NCI-H226 (cell line): ENCODE measurements around the gene THEM4.
A peak's percentile ranks its signal among the peaks of the same experiment; 100 is the strongest.
"Not testable (repeated sequence)": the region's sequence is repeated elsewhere in the genome, so short reads cannot be mapped to it uniquely, and the experiment has no call there.

Experiments
- DNase-seq: peaks from one replicate; pipeline ENCODE4 v3.0.0-alpha.2; 2015

THEM4 gene

DNA sequence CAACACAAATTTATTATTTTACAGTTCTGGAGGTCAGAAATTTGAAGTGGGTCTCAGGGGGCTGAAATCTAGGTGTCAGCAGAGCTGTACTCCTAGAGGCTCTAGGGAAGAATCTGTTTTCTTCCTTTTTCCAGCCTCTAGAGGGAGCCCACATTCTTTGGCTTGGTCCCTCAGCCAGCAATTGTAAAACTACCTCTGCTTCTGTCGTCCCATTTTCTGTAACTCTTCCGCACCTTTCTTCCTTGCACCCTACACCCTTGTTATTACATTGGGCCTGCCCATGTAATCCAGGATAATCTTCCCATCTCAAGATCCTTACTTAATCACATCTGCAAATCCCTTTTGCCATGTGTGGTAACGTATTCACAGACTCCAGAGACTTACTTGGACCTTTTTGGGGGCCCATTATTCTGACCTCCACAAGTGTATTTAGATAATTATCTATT lies 24.8 kb upstream of the THEM4 start:
- peak; percentile 47 for DNase-seq

DNA sequence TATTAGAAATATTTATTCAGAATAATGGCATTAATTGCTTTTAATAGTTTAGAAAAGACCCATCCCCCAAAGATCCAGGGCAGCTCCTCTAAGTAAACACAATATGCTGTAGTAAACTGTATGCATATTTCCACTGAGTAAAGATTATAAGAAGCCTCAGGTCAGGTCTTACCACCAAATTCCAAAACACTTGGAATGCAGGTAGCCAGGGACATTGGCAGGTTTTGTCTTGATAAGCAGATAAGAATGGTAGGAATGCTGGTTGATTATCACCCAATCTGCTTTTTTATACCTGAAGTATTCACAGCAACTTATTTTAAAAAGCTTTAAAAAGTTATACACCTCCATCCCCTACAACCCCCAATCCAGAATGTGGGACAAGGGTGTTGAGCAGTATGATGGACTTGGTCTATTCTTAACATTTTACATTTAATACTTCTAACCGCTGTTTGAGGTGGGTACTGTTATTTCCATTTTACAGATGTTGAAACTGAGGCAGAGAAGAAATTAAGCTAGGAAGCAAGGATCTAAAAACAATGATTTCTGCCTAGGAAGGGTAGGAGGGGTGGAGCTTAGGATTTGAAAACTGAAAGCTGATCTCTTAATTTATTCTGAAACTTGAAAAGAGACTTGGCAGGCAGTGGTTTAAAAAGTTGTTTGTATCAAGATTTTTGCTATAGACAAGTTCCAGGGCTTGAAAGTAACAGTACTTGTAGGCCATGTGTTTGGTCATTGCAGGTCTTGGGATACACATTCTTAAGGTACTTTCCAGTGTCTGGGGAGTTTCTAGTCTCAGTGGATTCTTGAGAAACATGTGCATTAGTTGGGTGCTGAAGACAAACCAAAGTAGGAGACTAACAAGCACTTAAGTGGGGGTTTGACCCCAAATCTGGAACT lies 15.6 kb upstream of the THEM4 start:
- no peak for DNase-seq

DNA sequence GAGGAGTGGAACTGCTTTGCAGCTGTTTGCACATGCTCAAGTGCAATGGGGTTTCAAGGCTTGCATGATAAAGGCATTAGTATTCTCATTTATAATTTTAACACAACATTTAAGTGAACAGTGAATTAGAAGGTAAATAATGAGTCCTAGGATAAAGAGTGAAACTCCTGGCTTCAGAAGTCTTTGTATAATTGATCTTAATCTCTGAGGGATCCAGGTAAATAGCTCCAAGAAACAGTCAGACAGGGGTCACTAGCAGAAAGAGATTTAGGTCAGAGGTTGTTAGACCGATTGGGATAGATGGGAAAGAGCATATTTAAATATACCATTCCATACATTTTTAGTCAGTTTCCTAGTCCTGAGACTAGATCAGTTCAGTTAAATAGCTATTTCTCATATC lies 14.1 kb upstream of the THEM4 start:
- no peak for DNase-seq

DNA sequence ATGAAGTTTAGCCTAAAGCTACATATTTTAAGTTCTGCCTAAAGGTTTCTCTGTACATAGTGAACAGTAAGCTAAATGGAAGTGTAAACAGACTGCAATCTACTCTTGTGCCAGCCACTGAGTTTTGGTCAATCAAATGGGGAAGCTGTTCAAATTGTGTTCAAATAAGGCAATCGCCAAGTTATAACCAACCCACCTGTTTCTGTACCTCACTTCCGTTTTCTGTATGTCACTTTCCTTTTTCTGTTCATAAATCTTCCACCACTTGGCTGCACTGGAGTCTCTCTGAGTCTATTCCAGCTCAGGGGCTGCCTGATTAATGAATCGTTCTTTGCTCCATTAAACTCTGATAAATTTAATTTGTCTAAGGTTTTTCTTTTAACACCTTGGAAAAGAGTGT lies 10.8 kb upstream of the THEM4 start:
- DNase-seq, result no peak

DNA sequence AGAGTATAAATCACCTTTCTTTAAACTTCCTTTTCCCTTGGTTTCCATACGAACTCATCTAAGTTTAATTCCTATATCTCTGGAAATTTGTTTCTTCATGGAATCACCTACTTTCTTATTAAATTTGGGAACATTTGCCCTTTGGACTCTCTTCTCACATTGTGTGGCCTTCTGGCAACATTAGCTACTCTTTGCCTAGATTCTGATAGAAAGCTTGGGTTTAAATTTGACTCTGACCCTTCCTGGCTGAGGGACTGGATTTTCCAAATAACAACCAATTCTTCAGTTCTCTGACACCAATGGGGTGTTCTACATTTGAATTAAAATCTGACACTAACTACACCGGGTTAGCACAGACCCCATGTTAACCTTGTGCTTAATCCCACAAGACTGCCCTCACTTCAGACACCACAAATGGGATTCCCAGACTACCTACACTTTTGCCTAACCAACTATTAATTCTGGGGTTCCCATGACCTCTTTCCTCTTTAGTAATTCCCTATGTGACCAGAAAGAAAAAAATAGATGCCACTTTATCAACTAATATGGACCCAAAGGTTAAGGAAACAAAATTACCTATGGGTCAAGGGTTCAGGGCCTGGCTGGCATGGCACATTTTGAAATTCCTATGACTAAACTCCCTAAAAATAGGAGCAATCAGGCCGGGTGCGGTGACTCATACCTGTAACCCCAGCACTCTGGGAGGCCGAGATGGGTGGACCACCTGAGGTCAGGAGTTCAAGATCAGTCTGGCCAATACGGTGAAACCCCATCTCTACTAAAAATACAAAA lies 9.7 kb upstream of the THEM4 start:
- no peak for DNase-seq

DNA sequence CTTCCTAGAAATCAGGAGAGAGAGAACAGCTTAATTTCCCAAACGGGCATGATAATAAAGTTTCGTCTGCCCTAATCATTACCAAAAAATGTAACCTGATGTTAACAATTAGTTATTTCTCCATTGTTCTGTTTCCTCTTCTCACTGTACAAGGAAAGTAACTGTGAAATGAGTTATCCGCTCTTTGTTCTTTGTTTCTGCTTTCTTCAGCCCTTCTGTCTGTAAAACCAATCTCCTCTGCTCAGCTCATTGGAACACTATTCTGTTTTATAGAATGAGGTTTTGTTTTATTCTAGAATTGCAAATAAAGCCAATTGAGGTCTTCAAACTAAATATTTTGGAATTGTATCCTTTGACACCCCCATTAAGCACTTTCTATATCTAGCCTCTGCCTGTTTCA lies 8.8 kb upstream of the THEM4 start:
- no peak for DNase-seq

DNA sequence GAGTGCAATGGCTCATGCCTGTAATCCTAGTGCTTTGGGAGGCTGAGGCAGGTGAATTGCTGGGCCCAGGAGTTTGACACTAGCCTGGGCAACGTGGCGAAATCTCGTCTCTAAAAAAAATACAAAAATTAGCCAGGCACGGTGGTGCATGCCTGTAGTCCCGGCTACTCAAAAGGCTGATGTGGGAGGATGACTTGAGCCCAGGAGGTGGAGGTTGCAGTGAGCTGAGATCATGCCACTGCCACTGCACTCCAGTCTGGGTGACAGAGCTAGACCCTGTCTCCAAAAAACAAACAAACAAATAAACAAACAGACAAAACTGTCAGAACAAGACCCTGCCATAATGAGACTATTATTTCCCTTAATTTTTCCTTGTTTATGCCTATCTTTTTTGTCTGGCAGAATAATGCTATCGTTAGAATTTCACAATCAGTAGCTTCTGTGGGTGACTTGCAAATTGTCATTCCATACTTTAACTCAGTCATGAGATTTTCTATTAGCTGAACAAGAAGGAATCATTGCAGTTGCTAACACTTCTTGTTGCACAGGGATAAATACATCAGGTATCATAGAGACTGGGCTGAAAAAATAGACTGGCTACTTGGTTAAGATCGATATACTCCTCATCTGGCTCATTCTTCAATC lies 7.5 kb upstream of the THEM4 start:
- DNase-seq, result no peak

DNA sequence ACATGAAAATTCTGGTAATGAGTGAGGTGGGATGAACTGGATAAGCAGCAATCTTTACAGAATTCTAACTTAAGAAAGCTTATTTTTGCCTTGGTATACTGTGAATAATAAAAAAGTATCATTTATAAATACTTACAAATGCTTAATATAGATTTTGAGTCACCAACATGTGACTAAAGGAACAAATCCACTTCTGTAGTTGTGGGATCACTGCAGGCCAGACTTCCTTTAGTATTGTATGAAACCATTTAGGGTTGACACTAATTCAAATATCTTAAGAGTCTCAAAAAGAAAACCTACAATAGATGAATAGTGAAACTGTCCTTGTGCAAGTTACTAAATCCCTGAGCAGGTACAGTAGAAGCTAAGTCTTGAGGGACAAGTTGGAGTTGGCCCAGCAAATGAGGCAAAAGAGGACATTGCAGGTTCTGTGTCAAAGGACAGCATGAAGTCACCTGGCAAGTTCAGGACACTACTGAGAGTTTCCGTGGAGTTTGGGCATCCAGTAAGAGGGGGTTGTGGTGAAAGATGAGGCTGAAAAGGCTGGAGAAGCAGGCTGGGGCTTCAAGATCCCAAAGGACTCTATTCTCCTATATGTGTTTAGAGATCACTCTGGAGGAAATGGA lies 5.9 kb upstream of the THEM4 start:
- DNase-seq, result no peak

DNA sequence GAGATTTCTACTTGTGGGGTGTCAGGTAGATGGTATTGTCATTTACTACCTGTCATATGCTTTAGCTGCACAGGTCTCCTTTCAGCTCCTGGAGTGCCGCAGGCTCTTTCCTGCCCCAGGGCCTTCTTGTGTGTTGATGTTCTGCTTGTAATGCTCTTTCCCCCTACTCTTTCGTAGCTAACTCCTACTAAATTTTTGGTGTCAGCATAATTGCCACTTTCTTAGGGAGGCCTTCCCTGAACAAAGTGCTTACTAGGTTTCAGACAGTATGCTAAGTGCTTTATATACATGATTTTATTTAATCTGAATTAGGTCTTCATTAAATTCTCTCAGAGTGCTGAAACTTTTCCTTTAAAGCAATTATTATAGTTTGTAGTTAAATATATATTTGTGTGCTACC lies 4.8 kb upstream of the THEM4 start:
- no peak for DNase-seq

DNA sequence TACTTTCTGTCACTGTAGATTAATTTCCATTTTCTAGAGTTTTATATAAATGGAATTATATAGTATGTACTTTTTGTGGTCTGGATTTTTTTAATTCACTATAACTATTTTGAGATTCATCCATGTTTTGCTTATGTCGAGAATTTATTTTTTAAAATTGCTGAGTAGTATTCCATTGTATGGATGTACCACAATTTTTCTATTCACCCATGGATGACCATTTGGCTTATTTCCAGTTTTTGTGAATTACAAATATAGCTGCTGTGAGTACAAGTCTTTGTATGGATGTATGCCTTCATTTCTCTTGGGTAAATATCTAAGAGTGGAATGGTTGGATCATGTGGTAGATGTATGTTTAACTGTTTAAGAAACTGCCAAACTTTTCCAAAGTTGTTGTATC lies 3.7 kb upstream of the THEM4 start:
- DNase-seq, result no peak

DNA sequence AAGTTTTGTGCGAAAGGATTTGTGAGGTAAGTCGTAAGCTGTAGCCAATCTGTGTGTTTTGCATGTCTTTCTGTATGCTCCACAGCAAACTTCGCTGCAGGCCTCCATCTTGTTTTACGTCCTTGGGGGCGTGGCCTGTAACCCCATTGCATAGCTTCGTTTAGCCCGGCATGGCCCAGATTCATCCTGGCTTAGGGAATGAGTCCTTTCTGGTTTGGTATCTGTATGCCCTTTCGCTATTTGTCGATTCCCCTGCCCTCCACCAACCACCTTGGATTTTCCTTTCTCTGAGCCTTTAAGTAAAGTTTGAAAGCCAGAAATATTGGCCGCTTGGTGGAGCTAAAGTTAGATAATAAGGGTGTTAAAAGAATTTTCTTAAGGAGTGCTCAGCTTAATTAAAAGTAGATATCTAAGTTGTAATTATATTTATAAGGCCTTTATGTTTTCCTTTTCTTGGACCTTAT lies 1.1 kb downstream of the THEM4 start:
- no peak for DNase-seq

DNA sequence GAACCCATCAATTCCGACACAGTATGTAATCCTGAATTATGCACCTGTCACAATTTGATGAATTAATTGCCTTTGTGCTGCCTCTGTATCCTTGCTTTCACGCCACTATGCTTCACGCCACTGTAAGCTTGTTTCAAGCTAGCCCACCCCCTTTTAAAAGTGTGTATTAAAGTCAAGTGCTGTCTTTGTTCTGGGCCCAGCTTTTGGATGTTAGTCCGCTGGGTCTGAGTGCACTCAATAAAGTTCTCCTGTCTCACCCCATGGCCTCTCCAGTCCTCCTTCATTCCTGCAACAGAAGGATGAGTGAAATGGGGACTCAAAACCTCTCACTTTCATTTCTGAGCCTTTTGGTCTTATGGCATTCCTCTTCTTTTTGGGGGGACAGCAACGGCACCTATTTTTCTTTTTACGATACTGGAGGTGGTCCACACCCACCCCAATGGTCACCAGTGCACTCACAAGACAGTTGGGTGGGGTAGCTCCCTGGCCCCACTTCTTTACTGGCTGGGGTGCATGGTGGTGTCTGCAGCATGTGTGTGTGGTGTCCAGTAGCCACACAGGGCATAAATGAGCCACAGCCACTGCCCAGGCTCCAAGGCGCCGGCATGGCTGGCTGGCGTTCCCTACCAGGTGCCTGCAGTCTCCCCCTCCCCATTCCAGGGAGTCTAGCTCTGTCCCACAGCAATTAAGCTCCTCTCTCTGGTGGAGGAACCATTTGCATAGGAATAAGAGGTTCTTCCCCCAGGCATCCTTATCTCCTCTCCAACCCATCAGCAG lies 1.8 kb downstream of the THEM4 start:
- no peak for DNase-seq

DNA sequence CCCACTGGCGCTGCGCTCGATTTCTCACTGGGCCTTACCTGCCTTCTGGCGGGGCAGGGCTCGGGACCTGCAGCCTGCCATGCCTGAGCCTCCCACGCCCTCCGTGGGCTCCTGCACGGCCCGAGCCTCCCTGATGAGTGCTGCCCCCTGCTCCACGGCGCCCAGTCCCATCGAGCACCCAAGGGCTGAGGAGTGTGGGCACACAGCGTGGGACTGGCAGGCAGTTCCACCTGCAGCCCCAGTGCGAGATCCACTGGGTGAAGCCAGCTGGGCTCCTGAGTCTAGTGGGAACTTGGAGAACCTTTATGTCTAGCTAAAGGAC lies 3.0 kb downstream of the THEM4 start:
- DNase-seq, result not testable (repeated sequence)

DNA sequence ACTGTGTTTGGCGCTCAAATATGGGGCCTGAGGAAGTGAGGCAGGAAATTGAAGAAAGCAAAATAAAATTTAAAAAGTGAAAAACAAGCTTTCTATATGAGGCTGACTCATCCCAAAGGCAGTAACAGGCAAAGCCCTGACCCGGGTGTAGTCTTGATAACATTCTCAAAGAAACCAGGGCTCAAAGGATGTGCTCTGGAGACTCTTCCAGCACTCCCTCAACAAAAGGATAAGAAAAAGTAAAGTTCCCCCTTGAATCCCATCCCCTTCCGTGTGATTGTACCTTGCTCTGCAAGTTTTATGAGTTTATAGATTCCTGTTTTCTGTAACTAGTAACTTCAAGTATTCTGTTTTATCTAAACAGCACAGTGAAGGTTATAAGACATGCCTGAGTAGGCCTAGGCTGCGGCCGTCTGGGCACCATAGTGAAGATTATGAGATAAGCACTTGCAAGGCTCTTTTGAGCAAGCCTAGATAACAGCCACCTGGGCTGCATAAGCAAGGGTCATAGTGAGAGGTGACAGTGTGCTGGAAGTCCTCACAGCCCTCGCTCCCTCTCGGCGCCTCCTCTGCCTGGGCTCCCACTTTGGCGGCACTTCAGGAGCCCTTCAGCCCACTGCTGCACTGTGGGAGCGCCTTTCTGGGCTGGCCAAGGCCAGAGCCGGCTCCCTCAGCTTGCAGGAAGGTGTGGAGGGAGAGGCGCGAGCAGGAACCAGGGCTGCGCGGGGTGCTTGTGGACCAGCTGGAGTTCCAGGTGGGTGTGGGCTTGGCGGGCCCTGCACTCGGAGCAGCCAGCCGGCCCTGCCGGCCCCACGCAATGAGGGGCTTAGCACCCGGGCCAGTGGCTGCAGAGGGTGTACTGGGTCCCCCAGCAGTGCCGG lies 3.6 kb downstream of the THEM4 start:
- DNase-seq, result peak; percentile 49

DNA sequence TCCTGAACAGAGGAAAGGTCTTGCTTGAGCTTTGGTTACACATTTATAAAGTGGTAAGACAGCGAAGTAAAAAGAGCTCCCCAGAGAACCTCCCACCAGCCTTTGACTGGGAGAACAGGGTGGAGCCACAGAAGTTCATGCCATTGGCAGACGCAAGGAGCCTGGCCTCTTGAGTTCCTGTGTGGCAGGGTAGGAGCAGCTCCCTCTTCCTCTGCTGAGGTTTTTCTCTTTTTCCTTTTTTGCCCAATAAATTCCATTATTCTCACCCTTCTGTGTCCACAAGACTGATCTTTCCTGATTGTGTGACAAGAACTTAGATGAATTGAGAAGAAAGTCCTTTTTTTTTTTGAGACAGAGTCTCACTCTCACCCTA lies 4.3 kb downstream of the THEM4 start:
- DNase-seq, result no peak

DNA sequence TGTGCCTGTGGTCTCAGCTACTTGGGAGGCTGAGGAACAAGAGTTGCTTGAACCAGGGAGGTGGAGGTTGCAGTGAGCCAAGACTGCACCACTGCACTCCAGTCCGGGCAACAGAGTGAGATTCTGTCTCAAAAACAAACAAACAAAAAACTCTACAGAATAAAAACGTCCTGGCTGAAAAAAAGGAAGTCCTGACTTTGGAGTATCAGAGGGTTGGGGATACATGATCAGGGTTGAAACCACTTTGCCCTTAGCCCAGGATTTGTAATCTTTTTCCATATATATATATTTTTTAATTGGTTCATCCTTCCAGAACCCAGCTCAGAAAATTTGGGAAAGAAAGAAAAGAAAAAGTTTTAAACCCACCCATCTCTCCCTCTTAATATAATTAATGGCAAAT lies 6.5 kb downstream of the THEM4 start:
- DNase-seq, result no peak

DNA sequence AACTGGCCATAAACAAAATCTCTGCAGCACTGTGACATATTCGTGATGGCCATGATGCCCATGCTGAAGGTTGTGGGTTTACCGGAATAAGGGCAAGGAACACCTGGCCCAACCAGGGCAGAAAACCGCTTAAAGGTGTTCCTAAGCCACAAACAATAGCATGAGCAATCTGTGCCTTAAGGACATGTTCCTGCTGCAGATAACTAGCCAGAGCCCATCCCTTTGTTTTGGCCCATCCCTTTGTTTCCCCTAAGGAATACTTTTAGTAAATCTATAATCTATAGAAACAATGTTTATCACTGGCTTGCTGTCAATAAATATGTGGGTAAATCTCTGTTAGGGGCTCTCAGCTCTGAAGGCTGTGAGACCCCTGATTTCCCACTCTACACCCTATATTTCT lies 8.5 kb downstream of the THEM4 start:
- DNase-seq, result not testable (repeated sequence)

DNA sequence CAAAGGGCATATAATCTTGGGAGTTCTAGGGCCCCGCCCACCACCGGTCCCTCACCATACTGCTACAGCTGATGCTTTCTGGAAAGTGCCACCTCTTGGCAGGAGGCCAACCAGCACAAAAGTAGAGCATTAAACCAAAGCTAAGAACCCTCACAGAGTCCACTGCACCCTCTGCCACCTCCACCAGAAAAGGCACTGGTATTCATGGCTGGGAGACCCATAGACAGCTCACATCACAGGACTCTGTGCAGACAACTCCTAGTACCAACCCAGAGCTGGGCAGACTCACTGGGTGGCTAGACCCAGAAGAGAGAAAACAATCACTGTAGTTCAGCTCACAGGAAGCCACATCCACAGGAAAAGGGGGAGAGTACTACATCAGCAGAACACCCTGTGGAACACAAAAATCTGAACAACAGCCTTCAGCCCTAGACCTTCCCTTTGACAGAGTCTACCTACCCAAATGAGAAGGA lies 10.8 kb downstream of the THEM4 start:
- no peak for DNase-seq

DNA sequence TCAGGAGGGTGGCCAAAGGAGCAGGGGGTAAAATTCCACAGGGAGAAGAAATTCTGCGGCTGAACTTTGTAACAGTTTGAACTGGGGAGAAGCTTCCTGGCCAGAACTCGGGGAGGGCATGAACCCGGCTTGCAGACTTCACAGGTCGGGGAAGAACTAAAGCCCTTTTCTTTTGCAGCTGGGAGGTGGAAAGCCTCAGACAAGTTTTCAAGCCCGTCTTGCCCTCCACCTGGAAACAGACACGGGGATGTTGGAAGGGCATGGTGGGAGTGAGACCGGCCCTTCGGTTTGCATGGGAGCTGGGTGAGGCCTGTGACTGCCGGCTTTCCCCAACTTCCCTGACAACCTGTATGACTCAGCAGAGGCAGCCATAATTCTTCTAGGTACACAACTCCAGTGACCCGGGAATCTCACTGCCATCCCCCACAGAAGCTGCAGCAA lies 11.3 kb downstream of the THEM4 start:
- no peak for DNase-seq

DNA sequence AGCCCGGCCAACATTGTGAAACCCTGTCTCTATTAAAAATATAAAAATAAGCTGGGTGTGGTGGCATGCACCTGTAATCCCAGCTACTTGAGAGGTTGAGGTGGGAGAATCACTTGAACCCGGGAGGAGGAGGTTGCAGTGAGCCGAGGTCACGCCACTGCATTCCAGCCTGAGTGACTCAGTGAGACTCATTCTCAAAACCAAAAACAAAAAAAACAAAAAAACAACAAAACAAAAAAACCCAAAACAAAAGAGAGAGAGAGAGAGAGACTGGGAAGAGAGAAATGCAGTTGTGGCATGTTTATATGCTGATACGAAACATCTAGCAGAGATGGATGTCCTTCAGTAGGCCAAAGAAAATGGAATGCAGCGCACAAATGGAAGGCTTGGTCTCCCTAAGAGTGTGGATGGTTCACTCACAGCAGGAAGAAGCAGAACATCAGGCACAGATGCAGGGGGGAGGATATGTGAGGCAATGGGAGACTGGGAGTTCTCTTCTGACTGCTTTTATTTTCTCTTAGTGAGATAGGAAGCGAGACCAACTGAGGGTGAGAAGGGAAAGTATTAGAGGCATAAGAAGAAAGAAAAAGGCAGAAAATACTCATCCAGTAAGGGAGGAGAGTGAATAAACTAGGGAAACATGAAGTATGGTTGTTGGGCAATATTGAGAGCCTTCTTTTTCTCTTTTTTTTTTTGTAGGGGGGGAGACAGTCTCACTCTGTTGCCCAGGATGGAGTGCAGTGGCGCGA lies 16.0 kb downstream of the THEM4 start:
- no peak for DNase-seq
